Kidney tubule cell (primary cell): ENCODE results near the gene APLNR.

ENCODE experiments used
- DNase-seq: peaks from one replicate; pipeline ENCODE4 v3.0.0-alpha.2; 2018; ENCODE audit warnings: low spot score

Gene APLNR

GRCh38 chr11:57251491-57252104 lies 14.5 kb upstream of the APLNR start:
- DNase-seq: peak; percentile 26

GRCh38 chr11:57251037-57251436 lies 14.0 kb upstream of the APLNR start:
- DNase-seq: no peak

DNA sequence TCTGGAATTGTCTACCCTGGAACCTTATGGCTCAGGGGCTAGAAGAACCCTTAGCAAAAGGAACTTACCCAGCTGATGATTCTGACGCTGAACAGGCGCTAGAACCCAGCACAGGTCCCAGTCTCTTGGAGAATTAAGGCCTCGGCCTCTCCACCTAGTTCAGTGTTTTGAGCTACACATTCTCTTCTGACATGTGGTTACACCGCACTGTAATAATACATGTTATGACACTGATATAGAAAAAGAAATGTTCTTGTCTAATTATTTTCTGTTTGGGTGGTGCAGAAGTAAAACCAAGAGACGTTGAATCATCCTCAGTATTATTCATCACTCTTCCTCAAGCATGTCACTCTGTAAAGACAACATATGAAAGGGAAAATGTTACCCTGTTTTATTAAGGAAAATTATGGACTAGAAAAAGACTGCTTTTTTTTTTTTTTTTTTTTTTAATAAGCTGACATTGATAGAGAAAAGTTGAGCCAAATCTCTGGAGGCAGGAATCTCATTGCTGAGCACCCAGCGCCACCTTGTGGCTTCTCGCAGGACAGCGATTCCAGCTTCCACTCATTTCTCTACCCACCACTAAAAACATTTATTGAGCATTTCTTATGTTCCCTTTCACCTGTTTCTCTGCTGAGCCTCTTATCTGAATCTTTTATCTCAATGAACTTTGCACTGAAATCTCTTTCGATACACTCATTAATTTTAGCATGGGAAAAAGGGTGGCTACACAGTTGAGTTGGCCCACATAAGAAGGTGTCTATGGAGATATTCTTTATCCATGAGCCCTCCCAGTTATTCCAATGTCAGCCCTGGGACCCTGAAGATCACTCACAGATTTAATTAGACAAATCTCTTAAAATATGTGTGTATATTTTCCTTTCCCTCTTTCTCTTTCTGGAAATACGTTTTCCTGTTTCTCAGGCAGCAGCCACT lies 12.6 kb upstream of the APLNR start:
- peak; percentile 49 for DNase-seq

- DNase-seq: peak; percentile 56
Measured at GRCh38 chr11:57248780-57249383, 11.8 kb upstream of the APLNR start.

DNA sequence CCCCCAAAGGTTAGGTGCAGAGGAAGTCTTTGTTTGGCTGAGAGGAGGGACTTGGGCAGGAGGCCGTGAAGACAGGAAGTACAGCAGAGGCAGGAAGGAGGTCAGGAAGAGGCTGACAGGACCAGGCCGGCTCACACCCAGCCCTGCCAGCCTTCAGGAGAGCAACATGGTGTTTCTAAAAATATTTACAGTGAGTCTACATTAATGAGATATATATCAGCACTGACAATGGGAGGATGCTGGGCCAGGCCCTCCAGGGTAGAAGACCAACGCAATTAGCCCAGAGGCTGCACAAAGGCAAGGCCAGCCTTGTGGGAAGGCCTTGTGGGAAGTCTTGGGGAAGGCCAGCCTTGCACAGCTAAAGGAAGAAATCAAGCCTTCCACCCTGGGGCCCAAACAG lies 7.9 kb upstream of the APLNR start:
- DNase-seq: no peak

DNA sequence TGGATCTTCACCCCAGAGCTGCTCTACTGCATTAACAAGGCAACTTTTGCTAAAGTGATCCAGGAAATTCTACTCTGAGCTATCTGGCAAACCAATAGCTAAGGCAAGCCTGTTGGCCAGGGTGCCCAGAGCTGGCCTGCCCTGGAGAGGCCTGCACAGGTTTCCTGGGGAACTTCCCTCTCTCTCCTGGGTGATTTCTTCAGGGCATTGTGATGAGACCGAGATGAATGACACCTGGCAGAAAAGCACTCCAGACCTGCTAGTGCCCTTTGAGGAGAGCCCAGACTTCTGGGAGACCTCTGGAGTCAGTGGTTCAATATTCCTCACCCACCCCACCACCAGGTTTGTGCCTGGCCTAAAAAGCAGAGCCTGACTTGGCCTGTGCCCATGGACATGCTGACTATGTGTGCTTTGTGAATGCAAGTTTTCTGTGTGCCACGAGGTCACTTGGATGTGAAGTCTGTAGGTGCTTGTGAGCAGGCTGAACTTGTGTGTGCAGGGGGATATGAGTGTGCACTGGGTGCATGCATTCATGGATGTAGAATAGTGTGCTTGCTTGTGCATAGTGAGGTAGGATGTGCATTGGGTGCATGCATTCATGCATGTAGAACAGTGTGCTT lies 4.4 kb upstream of the APLNR start:
- DNase-seq: no peak

GRCh38 chr11:57240757-57241156 lies 3.7 kb upstream of the APLNR start:
- DNase-seq: no peak

DNA sequence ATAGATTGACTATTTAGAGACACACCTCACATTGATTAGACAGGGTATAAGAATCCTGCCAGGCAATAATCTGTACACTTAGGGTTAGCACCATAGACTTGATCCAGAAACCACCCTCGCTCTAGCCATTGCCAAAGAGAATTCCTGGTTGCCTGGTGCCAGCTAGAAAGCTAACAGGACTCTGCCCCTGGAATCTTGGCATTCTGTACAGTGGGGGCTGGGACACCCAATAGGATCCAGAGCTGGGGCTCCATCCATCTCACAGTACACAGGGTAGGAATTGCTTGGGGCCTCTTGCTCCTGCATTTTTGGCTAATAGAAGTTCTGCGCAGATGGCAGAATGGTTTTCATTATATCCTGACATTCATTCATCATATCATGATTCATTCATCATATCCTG lies 3.0 kb upstream of the APLNR start:
- no peak for DNase-seq

DNA sequence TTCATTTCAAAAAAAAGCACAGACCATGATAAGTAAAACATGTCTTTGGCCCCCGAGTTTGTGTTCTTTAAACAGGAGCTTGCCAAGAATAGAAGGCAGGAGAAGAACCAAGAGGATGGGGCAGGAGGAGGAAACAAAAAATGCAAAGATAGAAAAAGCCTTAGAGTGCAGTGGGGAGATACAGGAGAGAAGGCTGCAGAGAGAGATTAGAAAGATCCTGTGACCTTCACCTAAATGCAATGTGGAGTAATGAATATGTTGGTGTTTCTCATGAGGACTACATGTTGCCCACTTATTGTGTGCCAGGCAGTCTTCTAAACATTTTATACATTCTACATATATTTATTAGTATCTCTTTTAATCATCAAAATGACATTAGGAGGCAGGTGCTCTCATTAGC lies 2.3 kb upstream of the APLNR start:
- DNase-seq: no peak

DNA sequence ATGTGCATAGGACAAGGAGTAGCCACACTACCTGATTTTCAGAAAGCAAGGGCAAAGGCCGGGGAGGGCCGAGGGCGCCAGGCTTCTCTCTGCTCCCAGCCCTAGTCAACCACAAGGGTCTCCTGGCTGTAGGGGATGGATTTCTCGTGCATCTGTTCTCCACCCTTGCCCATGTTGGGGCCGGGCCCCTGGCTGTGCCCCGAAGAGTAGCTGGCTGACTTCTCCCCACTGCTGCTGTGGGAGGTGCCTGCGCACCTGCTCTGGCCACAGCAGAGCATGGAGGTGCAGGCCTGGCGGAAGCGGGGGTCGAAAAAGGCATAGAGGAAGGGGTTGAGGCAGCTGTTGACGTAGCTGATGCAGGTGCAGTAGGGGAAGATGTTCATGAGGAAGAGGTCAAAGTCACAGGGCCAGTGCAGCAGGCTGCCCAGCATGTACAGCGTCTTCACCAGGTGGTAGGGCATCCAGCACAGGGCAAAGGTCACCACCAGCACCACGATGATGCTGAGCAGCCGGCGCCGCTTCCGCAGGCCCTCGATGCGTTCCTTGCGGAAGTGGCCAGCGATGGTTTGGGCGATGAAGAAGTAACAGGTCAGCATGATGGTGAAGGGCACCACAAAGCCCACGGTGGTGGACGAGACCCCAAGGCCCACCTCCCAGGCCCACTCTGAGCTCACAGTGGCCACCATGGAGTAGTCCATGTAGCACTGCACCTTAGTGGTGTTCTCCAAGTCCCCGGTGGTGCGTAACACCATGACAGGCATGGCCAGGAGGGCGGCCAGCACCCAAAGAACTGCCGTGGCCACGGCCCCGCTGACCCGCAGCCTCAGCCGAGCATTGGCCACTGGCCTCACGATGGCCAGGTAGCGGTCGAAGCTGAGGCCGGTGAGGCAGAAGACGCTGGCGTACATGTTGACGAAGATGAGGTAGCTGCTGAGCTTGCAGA lies 1.0 kb downstream of the APLNR start:
- no peak for DNase-seq

GRCh38 chr11:57233702-57234101 lies 3.3 kb downstream of the APLNR start:
- no peak for DNase-seq

- no peak for DNase-seq
Measured at GRCh38 chr11:57231539-57232253, 5.4 kb downstream of the APLNR start.

GRCh38 chr11:57230791-57231538 lies 6.1 kb downstream of the APLNR start:
- no peak for DNase-seq

GRCh38 chr11:57230316-57230715 lies 6.7 kb downstream of the APLNR start:
- no peak for DNase-seq

- no peak for DNase-seq
Measured at GRCh38 chr11:57228600-57228999, 8.4 kb downstream of the APLNR start.

GRCh38 chr11:57224537-57224936 lies 12.5 kb downstream of the APLNR start:
- DNase-seq: peak; percentile 75

- no peak for DNase-seq
Measured at GRCh38 chr11:57224128-57224527, 12.9 kb downstream of the APLNR start.

- DNase-seq: no peak
Measured at GRCh38 chr11:57223601-57224000, 13.4 kb downstream of the APLNR start.

GRCh38 chr11:57222239-57222638 lies 14.8 kb downstream of the APLNR start:
- DNase-seq: no peak

DNA sequence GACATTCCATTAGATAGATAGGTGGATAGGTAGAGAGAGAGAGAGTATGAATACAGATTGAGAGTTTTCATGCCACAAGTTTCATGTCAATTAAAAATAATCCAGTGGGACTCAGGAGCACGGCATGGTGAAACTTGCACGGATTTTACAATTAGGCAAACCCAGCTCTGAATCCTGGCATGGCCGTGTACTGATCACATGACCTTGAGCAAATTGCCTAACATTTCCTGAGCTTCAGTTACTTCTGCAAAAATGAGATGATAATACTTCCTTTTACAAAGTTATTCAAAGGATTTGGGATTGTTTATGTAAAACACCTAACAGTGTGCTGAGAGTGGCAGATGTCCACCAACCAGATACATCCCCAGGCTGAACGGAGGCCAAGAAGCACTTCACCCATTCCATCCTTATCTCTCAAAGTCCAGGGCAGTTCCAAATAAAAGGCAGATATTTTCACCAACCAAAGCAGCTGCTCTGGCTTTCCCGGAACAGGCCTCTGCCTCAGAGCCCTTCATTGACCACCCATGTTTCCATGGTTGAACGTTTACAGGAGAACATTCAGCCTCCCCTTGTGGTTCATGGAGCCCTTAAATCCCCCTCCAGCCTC lies 17.9 kb downstream of the APLNR start:
- DNase-seq: no peak
